Gastrocnemius medialis (tissue), 4 donors: ENCODE measurements around the gene MAP1LC3A. TPM values are rescaled to one million over a fixed set of nuclear protein-coding genes. Genes with fewer than 3 reads are reported as not detected.

Experiments used
- ATAC-seq, 2 donors: fragments of 150-250 bp; one replicate each; pipeline ENCODE4 v1.9.1; 2016
- DNase-seq, 2 donors: peaks; one replicate each; pipeline ENCODE4 v3.0.0-alpha.2; 2019
- H3K27ac ChIP-seq, 4 donors: fragments of 200-600 bp; sonication (generic); 1 replicate in 1 of 4; 2 replicates in 3 of 4; pipeline ENCODE4 v1.5.1; 2016 to 2018; ENCODE audit warnings: mild to moderate bottlenecking in 2 of 4, moderate library complexity in 1 of 4
- H3K27me3 ChIP-seq, 3 donors: fragments of 200-600 bp; sonication (generic) in 2 of 3; 1 replicate in 1 of 3; 2 replicates in 2 of 3; pipeline versions ENCODE4 v1.5.1 to v1.6.0; 2016 to 2019; ENCODE audit warnings: mild to moderate bottlenecking in 1 of 3, moderate library complexity in 1 of 3
- H3K36me3 ChIP-seq, 2 donors: fragments of 200-600 bp; sonication (generic) in 1 of 2; one replicate each; pipeline ENCODE4 v1.5.1; 2017 to 2018
- H3K4me1 ChIP-seq, 2 donors: fragments of 200-600 bp; sonication (generic) in 1 of 2; one replicate each; pipeline ENCODE4 v1.5.1; 2016 to 2017; ENCODE audit warnings: mild to moderate bottlenecking in 2 of 2
- H3K4me3 ChIP-seq, 4 donors: fragments of 200-600 bp; sonication (generic) in 3 of 4; 1 replicate in 1 of 4; 2 replicates in 3 of 4; pipeline ENCODE4 v1.5.1; 2016 to 2019; ENCODE audit warnings: mild to moderate bottlenecking in 2 of 4
- H3K9me3 ChIP-seq, 3 donors: fragments of 200-600 bp; sonication (generic) in 2 of 3; 1 replicate in 1 of 3; 2 replicates in 2 of 3; pipeline ENCODE4 v1.5.1; 2016 to 2019
- POLR2A ChIP-seq, 2 donors: fragments of 450-650 bp; IDR thresholded peaks; one replicate each; pipeline ENCODE4 v1.6.1; 2017; ENCODE audit warnings: antibody characterized with exemption in 2 of 2, mild to moderate bottlenecking in 2 of 2, moderate library complexity in 2 of 2
- in situ Hi-C, 4 donors: fragments of 200-750 bp; cut with MboI; loops; one replicate each; pipeline versions ENCODE4 v1.15.0 to v1.8.0; 2017; ENCODE audit warnings: low sequenced_read_pairs in 4 of 4
- intact Hi-C: fragments of 100-400 bp; cut with DNase I; formaldehyde crosslinking; loops from one replicate; pipeline ENCODE4 v1.15.1; 2023; ENCODE audit warnings: low total_unique reads
- total RNA-seq, 4 donors: library from RNA; depleted of rRNA; stranded (reverse); fragments of >200 nt; gene quantifications; one replicate each; pipeline versions ENCODE4 v1.1.0 to v1.2.3, GENCODE V29; 2016
- TF ChIP-seq, protein P1 (sequence below), 5 experiments: fragments of 450-650 bp in 3 of 5; fragments of 200-600 bp in 2 of 5; sonication (generic) in 2 of 5; IDR thresholded peaks in 4 of 5; conservative IDR thresholded peaks in 1 of 5; 1 replicate in 4 of 5; 2 replicates in 1 of 5; pipeline ENCODE4 v1.5.1; 2016 to 2019; ENCODE audit warnings: antibody characterized with exemption in 5 of 5, mild to moderate bottlenecking in 3 of 5, moderate library complexity in 3 of 5

The MAP1LC3A gene
- total RNA-seq, 4 donors from 2014 or later = 41.5 to 62.7 (median 56.4) TPM

DNA sequence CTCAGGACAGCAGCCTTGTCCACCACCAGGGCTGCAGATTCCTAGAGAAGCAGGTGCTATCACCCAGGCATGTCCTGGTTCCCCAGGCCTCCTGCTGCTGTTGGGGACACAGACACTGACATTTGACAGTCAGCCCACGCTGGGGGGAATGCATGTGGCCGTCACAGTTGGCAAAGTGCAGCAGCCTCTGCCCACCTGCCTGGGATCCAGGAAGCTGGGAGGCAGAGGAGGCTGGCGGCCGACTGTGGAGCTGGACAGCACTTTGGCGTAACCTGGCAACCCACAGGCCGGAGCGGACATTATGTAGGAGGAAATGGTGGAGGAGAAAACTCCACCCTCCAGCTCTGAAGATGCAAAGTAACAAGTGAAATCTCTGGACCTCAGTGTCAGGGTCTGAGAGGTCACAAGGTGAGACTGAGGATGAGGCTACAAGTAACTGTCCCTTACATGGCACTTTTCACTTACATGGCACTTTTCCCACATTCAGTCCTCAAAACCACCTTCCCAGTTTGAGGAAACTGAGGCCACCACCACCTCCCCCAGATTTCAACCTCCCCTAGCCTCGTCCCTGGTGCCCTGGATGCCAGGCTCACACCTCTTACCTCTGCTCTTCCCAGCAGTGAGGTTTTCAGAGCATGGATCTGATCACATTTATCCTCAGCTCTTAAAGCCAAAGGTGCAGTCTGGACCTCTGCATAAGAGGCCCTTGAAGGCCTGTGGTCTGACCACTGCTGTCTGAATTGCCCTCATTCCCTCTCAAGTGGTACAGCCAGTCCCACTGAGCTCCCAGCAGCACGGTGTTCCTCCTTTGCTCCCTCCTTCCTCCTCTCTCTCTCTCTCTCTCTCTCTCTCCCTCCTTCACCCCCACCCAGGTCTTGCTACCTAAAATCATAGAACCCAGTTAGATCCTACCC, 8.7 kb downstream of the MAP1LC3A start:
- H3K4me3 ChIP-seq = no peak overlapping the region
- H3K27ac ChIP-seq = no peak overlapping the region
- intact Hi-C loops = no loop called here
- no peak for DNase-seq
- no peaks in the 10 kb centered on the region for H3K9me3 ChIP-seq
- peaks cover 5 to 6% of the 10 kb centered on the region in 2 donors for H3K4me1 ChIP-seq
- in situ Hi-C loops = no loop called here
- peaks cover 0 to 10% of the 10 kb centered on the region in 2 donors for H3K36me3 ChIP-seq
- no peaks in the 10 kb centered on the region for H3K27me3 ChIP-seq
- no peak for ATAC-seq
- TF ChIP-seq, protein P1, sequence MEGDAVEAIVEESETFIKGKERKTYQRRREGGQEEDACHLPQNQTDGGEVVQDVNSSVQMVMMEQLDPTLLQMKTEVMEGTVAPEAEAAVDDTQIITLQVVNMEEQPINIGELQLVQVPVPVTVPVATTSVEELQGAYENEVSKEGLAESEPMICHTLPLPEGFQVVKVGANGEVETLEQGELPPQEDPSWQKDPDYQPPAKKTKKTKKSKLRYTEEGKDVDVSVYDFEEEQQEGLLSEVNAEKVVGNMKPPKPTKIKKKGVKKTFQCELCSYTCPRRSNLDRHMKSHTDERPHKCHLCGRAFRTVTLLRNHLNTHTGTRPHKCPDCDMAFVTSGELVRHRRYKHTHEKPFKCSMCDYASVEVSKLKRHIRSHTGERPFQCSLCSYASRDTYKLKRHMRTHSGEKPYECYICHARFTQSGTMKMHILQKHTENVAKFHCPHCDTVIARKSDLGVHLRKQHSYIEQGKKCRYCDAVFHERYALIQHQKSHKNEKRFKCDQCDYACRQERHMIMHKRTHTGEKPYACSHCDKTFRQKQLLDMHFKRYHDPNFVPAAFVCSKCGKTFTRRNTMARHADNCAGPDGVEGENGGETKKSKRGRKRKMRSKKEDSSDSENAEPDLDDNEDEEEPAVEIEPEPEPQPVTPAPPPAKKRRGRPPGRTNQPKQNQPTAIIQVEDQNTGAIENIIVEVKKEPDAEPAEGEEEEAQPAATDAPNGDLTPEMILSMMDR (IDR thresholded peaks at IDR 0.05 in 4 of 5, conservative IDR thresholded peaks at IDR 0.05 in 1 of 5) = no peak
- no peak for TF ChIP-seq POLR2A (IDR thresholded peaks at IDR 0.05)

DNA sequence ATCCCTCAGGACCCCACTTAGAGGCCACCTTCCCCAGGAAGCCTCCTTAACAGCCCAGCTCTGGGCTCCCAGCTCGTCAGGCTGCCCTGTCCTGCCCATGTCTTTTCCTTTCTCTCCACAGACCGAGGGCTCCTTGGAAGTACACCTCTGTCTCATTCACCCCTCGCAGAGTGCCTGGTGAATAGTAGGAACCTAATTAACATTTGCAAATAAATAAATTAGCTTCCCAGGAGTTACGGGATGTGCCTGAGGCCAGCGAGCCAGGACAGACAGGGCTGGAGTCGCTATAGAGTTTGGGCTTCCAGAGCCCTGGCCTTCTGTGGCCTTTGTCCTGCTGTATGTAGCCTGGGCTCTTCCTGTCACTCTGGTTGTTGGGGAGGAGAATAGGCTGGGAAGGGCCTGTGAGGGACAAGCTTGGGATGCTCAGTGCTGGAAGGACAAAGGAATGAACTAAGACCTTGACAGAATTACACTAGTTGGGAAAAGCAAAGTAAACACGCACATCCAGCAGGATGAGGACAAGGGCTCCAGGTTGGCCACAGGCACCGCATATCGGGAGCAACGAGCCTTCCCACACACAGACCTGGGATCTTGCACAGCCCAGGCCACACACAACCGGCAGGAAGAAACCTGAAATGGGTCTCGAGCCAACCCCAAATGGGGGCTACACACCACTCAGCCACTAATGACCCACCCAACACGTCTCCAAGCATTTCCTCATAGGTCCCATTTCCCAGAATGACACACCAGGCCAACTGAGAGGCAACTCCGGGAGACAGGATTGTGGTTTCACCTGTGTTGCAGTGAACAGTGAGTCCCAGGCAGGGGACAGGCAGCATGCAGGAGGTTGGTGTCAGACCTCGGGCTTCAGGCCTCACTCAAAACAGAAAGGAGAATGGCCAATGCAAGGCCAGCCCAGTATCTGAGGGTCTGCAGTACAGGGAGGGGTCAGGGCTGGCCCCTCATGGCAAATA, 9.7 kb downstream of the MAP1LC3A start:
- in situ Hi-C loops (no loop called here), intact Hi-C loops (no loop called here)
- TF ChIP-seq, protein P1 (IDR thresholded peaks at IDR 0.05 in 4 of 5, conservative IDR thresholded peaks at IDR 0.05 in 1 of 5) = no peak
- no peak for TF ChIP-seq POLR2A (IDR thresholded peaks at IDR 0.05)
- Histone ChIP-seq H3K9me3 (no peaks in the 10 kb centered on the region), H3K27me3 (no peaks in the 10 kb centered on the region), H3K27ac (no peak overlapping the region), H3K4me1 (peaks cover 5 to 6% of the 10 kb centered on the region in 2 donors), H3K4me3 (no peak overlapping the region), H3K36me3 (peaks cover 0 to 18% of the 10 kb centered on the region in 2 donors)
- ATAC-seq (no peak), DNase-seq (no peak)

DNA sequence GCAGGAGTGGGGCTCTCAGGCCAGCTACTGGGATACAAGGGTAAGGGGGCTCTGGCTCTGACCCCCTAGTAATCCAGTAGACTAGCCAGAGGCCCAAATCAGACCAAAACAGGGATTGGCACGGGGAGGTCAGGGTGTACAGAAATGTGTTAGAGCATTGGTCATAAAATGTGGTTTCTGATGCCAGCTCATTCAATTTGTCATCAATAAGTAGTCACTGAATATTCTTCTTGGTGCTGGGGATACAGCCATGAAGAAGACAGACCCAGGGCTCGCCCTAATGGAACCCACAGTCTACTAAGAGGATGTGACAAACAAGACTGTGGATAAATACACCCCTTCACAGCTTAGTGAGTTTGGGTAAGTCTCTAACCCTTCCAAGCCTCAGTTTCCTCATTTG, 11.1 kb downstream of the MAP1LC3A start:
- no peak overlapping the region for H3K27ac ChIP-seq
- ATAC-seq (no peak), DNase-seq (no peak)
- intact Hi-C loops = no loop called here
- H3K9me3 ChIP-seq = no peaks in the 10 kb centered on the region
- H3K27me3 ChIP-seq = no peaks in the 10 kb centered on the region
- in situ Hi-C loops = no loop called here
- H3K4me1 ChIP-seq = peaks cover 4 to 5% of the 10 kb centered on the region in 2 donors
- peaks cover 0 to 30% of the 10 kb centered on the region in 2 donors for H3K36me3 ChIP-seq
- no peak overlapping the region for H3K4me3 ChIP-seq
- no peak for TF ChIP-seq POLR2A (IDR thresholded peaks at IDR 0.05)
- TF ChIP-seq, protein P1 (IDR thresholded peaks at IDR 0.05 in 4 of 5, conservative IDR thresholded peaks at IDR 0.05 in 1 of 5) = no peak

DNA sequence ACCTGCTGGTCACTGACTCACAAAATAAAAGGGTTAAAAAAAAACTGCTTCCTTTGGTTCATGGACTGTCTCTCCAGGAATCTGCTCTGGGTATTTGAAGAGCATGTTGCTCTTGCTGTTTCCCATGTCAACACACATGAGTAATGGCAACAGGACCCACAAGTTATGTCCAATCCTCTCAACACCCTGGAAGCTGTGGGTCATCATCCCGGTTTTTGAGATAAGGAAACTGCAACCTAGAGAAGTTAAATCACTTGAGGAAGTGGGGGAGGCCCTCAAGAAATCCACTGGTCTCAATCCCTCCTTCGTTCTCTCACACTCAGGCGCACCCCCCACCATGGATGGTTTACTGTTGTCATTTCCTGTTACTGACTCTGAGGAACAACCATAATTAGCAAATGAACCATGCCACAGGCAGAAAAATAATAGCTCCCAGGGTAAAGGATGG, 12.4 kb downstream of the MAP1LC3A start:
- Histone ChIP-seq H3K9me3 (no peaks in the 10 kb centered on the region), H3K27ac (no peak overlapping the region), H3K4me3 (no peak overlapping the region), H3K27me3 (no peaks in the 10 kb centered on the region), H3K4me1 (no peaks in the 10 kb centered on the region), H3K36me3 (peaks cover 0 to 34% of the 10 kb centered on the region in 2 donors)
- in situ Hi-C loops (loop anchor here in 1 of 4 donors (10.0 kb wide), 1 partner anchor 204 kb away; no protein-coding TSS in a partner anchor), intact Hi-C loops (no loop called here)
- TF ChIP-seq, protein P1 (IDR thresholded peaks at IDR 0.05 in 4 of 5, conservative IDR thresholded peaks at IDR 0.05 in 1 of 5) = no peak
- DNase-seq (no peak), ATAC-seq (no peak)
